Activated gamma-delta T cell (primary cell): Measurements from ENCODE around the gene MAD1L1.
"Not testable (repeated sequence)": the region's sequence is repeated elsewhere in the genome, so short reads cannot be mapped to it uniquely, and the experiment has no call there.

Source experiments
- DNase-seq: peaks from one replicate; lab custom pipeline; 2025; lab: John Stamatoyannopoulos, UW

Gene MAD1L1

GRCh38 chr7:1866601-1867000 lies 366.1 kb downstream of the MAD1L1 start:
- DNase-seq = no peak

GRCh38 chr7:1865571-1866255 lies 367.0 kb downstream of the MAD1L1 start:
- no peak for DNase-seq

- DNase-seq = no peak
Measured at GRCh38 chr7:1865000-1865555, 367.7 kb downstream of the MAD1L1 start.

GRCh38 chr7:1864161-1864940 lies 368.4 kb downstream of the MAD1L1 start:
- no peak for DNase-seq

GRCh38 chr7:1863091-1863900 lies 369.4 kb downstream of the MAD1L1 start:
- no peak for DNase-seq

DNA sequence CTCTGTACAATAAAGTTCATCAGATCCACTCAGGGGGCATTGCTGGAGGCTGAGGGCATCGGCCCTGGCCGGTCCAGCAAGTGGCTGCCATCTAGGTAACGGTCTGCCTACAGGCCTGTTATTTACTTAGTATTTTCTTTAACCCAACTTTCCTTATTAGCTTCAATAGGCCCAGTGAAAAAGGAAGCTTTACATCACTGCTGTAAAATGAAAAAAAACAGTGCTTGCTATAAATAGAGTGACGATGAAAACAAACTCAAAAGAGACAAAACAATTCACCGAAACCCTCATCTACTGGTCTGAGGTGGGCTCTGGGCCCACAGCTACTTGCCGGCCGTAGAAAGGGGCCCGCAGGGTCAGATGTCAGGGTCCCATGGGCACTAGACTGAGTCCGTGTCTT lies 370.2 kb downstream of the MAD1L1 start:
- DNase-seq = no peak

GRCh38 chr7:1861799-1862458 lies 370.8 kb downstream of the MAD1L1 start:
- no peak for DNase-seq

DNA sequence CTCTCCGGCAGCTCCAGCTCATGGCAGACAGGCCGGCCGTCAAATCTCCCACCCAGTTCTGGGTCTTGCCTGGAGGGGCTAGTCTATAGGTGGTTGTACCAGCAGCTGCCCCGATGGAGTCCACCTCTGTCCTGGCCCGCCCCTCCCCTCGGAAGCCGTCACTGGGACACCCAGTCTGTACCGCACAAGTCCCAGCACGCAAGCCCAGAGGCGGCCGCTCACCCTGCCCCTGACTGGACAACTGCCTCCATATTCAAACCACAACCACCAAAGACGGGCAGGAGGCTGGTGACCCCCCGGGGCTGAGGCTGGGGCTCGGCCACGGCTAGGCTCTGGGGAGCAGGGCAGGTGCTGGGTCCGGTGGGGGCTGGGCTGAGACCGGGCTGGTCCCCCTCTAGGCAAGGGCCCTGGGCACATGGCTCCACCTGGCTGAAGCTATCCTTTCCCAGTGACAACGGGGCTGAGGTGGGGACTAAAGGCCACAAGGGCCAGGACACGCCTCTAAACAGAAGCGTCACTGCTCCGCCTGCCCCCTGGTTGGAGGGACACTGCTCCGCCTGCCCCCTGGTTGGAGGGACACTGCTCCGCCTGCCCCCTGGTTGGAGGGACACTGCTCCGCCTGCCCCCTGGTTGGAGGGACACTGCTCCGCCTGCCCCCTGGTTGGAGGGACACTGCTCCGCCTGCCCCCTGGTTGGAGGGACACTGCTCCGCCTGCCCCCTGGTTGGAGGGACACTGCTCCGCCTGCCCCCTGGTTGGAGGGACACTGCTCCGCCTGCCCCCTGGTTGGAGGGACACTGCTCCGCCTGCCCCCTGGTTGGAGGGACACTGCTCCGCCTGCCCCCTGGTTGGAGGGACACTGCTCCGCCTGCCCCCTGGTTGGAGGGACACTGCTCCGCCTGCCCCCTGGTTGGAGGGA lies 371.6 kb downstream of the MAD1L1 start:
- DNase-seq = not testable (repeated sequence)

DNA sequence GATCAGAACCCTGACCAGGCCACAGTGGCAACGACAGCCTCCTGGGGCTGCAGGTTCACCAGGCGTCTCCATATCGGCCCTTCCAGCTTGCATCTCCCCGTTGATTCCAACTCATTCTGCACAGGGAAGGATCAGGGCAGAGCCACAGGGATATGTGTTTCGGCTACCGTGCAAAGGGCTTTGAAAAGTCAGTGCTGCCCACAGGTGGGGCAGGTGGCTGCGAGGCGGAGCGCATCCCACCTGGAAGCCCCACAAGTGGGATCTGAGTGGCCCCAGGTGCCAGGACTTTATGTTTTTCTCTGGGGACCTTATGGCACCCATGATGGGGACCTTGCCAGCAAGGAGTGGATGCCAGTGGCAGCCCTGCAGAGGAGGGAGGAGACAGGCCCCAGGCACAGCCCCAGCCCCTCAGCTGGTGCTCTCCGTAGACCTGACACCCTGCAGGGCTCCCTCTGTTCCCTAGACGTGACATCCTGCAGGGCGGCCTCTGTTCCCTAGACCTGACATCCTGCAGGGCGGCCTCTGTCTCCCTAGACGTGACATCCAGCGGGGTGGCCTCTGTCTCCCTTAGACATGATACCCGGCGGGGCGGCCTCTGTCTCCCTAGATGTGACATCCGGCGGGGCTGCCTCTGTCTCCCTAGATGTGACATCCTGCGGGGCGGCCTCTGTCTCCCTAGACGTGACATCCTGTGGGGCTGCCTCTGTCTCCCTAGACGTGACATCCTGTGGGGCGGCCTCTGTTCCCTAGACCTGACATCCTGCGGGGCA lies 373.3 kb downstream of the MAD1L1 start:
- no peak for DNase-seq

DNA sequence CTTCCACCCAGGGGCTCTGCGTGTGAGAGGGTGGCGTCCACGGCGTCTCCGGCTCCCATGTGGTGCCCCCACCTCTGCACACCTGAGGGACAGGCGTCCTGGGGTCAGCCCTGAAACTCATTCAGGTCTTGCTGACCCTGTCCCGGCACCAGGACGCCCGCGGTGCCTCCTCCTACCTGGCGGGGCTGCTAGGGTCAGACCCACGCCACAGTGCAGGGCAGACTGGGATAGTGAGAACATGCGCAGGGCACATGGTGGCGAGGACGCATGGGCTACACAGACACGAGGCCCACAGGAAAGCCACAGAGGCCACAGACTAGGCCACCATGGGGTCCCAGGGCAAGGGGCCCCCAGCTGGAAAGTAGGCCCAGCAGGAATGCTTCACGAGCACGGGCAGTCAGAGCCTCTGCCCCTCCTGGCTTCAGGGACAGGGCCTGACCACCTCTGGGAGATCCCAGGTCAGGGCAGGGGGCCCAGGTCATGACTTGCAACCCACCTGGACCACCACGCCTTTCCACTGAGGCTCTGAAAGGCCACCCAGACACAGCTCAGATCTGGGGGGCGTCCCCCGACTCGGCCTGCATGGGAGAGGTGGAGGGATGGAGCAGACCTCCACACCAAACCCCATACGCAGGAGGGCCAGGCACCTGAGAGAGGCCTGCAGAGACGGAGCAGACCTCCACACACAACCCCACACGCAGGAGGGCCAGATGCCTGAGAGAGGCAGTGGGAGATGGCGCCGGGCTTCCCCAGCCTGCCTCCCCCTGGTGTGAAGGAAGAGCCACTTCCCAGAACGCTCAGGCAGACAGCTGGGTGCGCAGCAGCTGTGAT lies 374.1 kb downstream of the MAD1L1 start:
- no peak for DNase-seq

DNA sequence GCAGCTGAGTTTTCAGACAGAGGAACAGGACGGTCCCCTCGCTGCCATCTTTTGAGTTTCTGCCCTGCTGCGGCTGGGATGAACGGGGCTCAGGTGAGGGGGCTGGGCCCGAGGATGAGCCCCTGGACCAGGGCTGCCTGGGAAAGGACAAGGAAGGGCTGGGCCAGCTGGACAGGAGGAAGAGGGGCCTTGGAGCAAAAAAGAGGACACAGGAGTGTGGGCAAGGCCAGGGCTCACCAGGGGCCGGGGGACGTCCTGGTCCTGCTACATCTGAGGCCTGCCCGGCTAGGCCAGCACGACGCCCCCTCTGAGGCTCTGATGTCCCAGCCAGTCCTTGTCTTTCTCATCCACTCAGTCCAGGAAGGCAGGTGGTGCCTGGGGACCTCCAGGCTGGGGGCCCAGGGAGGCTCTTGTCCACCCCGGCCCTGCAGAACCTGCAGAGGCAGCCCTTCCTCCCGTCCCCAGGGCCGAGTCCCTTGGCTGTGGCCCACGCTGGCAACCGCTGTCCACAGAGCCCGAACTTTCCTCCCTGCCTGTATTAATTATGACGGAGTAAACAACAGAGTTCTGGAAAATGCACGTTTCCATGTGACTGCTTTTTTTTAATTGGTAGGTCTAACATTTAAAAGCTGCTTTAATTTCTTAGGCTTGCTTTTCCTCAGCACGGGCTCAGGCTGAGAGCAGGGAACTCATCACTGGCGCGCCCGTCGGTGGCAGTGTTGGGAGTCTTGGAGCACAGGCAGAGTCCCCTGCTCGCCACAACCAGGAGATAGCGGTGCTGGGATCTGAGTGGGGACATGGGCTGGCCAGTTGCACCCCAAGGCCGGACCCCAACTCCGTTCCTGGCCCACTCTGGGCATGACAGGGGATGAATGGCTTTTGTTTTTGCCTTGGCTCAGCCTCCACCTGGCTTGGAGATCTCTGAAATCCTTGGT lies 375.0 kb downstream of the MAD1L1 start:
- DNase-seq = no peak

DNA sequence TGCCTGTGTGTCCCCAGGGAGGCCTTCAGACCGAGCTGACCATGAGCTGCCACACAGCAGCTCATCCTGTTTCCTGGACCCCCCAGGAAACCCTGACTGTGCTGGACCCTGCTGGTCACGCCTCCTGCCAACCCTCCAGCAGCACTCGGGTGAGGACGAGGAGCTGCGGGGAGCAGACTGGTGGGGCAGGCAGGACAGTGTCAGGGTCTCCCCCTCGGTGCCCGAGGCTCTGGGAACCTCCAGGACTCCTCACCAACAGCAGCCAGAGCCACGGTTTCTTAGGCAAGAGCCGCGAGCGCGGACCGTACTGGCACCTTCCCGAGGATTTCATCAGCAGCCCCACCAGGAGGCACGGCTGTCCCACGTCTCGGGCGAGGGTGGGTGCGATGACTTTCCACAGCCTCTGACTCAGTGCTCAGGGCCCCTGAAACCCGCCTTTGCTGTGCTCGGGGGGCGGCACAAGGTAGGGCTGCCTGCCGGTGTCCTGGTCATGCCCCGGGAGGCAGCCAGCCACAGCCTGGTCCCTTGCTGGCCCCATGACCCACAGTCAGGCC lies 375.8 kb downstream of the MAD1L1 start:
- no peak for DNase-seq

- no peak for DNase-seq
Measured at GRCh38 chr7:1856161-1856887, 376.4 kb downstream of the MAD1L1 start.

- no peak for DNase-seq
Measured at GRCh38 chr7:1855725-1856160, 377.0 kb downstream of the MAD1L1 start.

DNA sequence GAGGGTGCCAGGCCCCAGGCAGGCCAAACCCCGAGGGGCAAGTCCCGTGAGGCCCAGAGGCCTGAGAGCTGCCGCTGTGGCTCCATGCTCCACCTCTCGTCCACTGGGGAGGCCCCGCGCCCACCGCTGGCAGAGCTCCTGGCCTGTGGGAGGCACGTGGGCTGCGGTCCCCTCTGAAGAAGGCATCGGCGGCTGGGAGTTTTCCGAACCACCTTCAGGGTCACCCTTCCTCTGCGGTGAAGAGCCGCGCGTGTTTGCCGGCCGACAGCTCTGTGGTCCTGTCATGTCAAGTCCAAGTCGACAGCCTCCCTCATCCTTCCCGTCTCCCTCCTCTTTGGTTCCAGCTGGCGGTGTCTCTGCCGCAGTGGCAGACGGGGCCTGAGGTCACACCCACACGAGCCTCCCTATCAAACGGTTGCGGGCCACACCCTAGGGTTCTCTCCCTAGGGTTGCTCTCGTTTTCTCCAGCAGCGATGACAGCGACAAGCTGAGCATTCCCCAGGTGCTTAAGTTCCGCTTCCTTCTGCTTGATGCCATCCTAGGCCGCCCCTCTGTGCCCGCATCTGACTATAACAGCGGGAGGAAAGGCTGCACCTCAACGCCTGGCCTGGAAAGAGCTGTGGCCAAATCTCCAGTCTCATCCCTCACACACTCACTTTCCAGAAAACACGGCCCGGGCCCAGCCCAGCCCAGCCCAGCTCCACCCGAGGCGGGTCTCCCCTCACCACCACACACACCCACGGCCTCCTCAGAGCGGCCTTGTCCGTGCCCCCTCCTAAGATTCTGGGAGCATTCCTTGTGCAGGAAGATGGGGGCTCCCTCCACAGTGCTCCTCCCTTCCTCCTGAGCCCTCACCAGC lies 377.6 kb downstream of the MAD1L1 start:
- no peak for DNase-seq
